GM12892 (cell line): ENCODE measurements around the gene TMEM126B.
"Not testable (repeated sequence)": the region's sequence is repeated elsewhere in the genome, so short reads cannot be mapped to it uniquely, and the experiment has no call there.

ENCODE experiments used
- DNase-seq: peaks from one replicate; pipeline ENCODE4 v3.0.0; 2011; ENCODE audit not compliant: insufficient read length
- FAIRE-seq: peaks from 2 replicates; lab custom pipeline; 2011; peaks lifted over from hg19 to GRCh38; lab: Jason Lieb, UNC
- POLR2A ChIP-seq: IDR thresholded peaks from 2 replicates; pipeline ENCODE4 v1.6.1; 2011; ENCODE audit warnings: low read depth, low read length, control low read depth
- POLR2AphosphoS5 ChIP-seq: IDR thresholded peaks from 2 replicates; pipeline ENCODE4 v1.6.1; 2011; ENCODE audit warnings: low read depth, low read length, control low read depth
- TAF1 ChIP-seq: IDR thresholded peaks from 2 replicates; pipeline ENCODE4 v1.6.1; 2011; ENCODE audit warnings: low read depth, mild to moderate bottlenecking, control low read depth, low read length, borderline replicate concordance

Gene TMEM126B

GRCh38 chr11:85656777-85657176 lies 28.4 kb downstream of the TMEM126B start:
- TF ChIP-seq POLR2AphosphoS5: no peak
- no peak for TF ChIP-seq POLR2A
- no peak for TF ChIP-seq TAF1
- DNase-seq: no peak
- FAIRE-seq: no peak

GRCh38 chr11:85658180-85658579 lies 29.8 kb downstream of the TMEM126B start:
- TF ChIP-seq POLR2AphosphoS5 (no peak), POLR2A (no peak), TAF1 (no peak)
- DNase-seq (no peak), FAIRE-seq (no peak)

- DNase-seq (no peak), FAIRE-seq (no peak)
- TF ChIP-seq POLR2AphosphoS5: no peak
- no peak for TF ChIP-seq POLR2A
- TF ChIP-seq TAF1: no peak
Measured at GRCh38 chr11:85661972-85662664, 33.7 kb downstream of the TMEM126B start.

- TF ChIP-seq TAF1: no peak
- TF ChIP-seq POLR2AphosphoS5: no peak
- TF ChIP-seq POLR2A: no peak
- no peak for FAIRE-seq
- DNase-seq: no peak
Measured at GRCh38 chr11:85663080-85663752, 34.8 kb downstream of the TMEM126B start.

- TF ChIP-seq TAF1 (peak; percentile 56), POLR2A (peak; percentile 53; the same call in 1 of the 2 replicates), POLR2AphosphoS5 (0 out of 2 replicates have a peak, but pooled peaks have one; percentile 36)
- DNase-seq (peak; percentile 53), FAIRE-seq (peak; percentile 89)
Measured at GRCh38 chr11:85663753-85664614, 35.6 kb downstream of the TMEM126B start.

GRCh38 chr11:85664615-85665481 lies 36.5 kb downstream of the TMEM126B start, which contains the start of gene CREBZF:
Gene CREBZF (minus strand): TSS chr11:85665129. CDS start chr11:85664875, 254 bp downstream.
- FAIRE-seq (peak; percentile 98), DNase-seq (peak; percentile 79)

GRCh38 chr11:85665733-85666132 lies 37.3 kb downstream of the TMEM126B start:
- FAIRE-seq: no peak
- TF ChIP-seq TAF1: no peak
- no peak for TF ChIP-seq POLR2A
- no peak for TF ChIP-seq POLR2AphosphoS5
- DNase-seq: no peak

More at GRCh38 chr11:85664615-85665481, 36.5 kb downstream of the TMEM126B start, which contains the start of gene CREBZF:
- TF ChIP-seq TAF1: no peak
- TF ChIP-seq POLR2AphosphoS5: peak; percentile 93
- TF ChIP-seq POLR2A: peak; percentile 95

GRCh38 chr11:85666687-85667086 lies 38.3 kb downstream of the TMEM126B start:
- TF ChIP-seq POLR2A (no peak), POLR2AphosphoS5 (no peak)
- DNase-seq: no peak
- FAIRE-seq: no peak

- DNase-seq (no peak), FAIRE-seq (no peak)
- no peak for TF ChIP-seq POLR2A
- TF ChIP-seq POLR2AphosphoS5: no peak
- TF ChIP-seq TAF1: no peak
Measured at GRCh38 chr11:85668157-85668556, 39.8 kb downstream of the TMEM126B start.

- FAIRE-seq, DNase-seq: not testable (repeated sequence)
Measured at GRCh38 chr11:85670949-85671663, 42.7 kb downstream of the TMEM126B start.
